ENCODE measurements around the gene DUSP6. TPM values are rescaled to one million over a fixed set of nuclear protein-coding genes. Genes with fewer than 3 reads are reported as not detected.

DUSP6 gene
- total and polyA plus RNA-seq, 2 experiments from 2014 or later, result 96.1 to 112 TPM

GRCh38 chr12:89376844-89377243, 24.5 kb upstream of the DUSP6 start:
- Histone ChIP-seq H2AFZ (no peak overlapping the region), H3K79me2 (ENCODE audit: insufficient read depth) (no peaks in the 10 kb centered on the region), H3K4me2 (ENCODE audit: unreplicated experiment) (no peak overlapping the region), H3K4me3 (no peak overlapping the region), H3K9me3 (ENCODE audit: low read depth) (no peaks in the 10 kb centered on the region), H3K9me2 (ENCODE audit: insufficient read depth) (no peaks in the 10 kb centered on the region), H3K27ac (no peak overlapping the region), H3F3A (ENCODE audit: insufficient read depth) (peaks cover 43% of the 10 kb centered on the region), H3K4me1 (ENCODE audit: insufficient read depth) (peaks cover 30% of the 10 kb centered on the region), H3K36me3 (ENCODE audit: low read depth) (no peaks in the 10 kb centered on the region), H3K9ac (no peak overlapping the region), H4K20me1 (ENCODE audit: insufficient read depth) (no peaks in the 10 kb centered on the region), H3K27me3 (replicated peaks; ENCODE audit: insufficient read depth) (no peaks in the 10 kb centered on the region)
- WGBS, 2 experiments (ENCODE audit: low coverage in 1 of 2, low lambda C conversion rate in 2 of 2, missing lambda C conversion rate in 2 of 2), result 97 to 100% methylated on average over 2 of the region's 2 CpGs
- in situ Hi-C loops (cut with MboI), result no loop called here
- DNase-seq, result no peak
- no peak for TF ChIP-seq EZH2phosphoT487 (IDR thresholded peaks at IDR 0.05; ENCODE audit: insufficient read depth, low read depth)
- no peak for TF ChIP-seq EZH2 (IDR thresholded peaks at IDR 0.05; ENCODE audit: insufficient read depth, poor library complexity, severe bottlenecking)

- WGBS, 2 experiments (ENCODE audit: low coverage in 1 of 2, low lambda C conversion rate in 2 of 2, missing lambda C conversion rate in 2 of 2), result 87 to 88% methylated on average over 1 of the region's 1 CpG
- Histone ChIP-seq H3K27me3 (replicated peaks; ENCODE audit: insufficient read depth) (no peaks in the 10 kb centered on the region), H3K79me2 (ENCODE audit: insufficient read depth) (no peaks in the 10 kb centered on the region), H3K27ac (peak overlapping the region; percentile 47; the same call in 1 of the 2 replicates), H3F3A (ENCODE audit: insufficient read depth) (peaks cover 44% of the 10 kb centered on the region), H3K9ac (no peak overlapping the region), H4K20me1 (ENCODE audit: insufficient read depth) (no peaks in the 10 kb centered on the region), H3K9me3 (ENCODE audit: low read depth) (no peaks in the 10 kb centered on the region), H2AFZ (no peak overlapping the region), H3K9me2 (ENCODE audit: insufficient read depth) (no peaks in the 10 kb centered on the region), H3K4me2 (ENCODE audit: unreplicated experiment) (no peak overlapping the region), H3K4me1 (ENCODE audit: insufficient read depth) (peaks cover 33% of the 10 kb centered on the region), H3K4me3 (no peak overlapping the region), H3K36me3 (ENCODE audit: low read depth) (no peaks in the 10 kb centered on the region)
- DNase-seq, result no peak
- in situ Hi-C loops (cut with MboI), result no loop called here
- no peak for TF ChIP-seq EZH2phosphoT487 (IDR thresholded peaks at IDR 0.05; ENCODE audit: insufficient read depth, low read depth)
- no peak for TF ChIP-seq EZH2 (IDR thresholded peaks at IDR 0.05; ENCODE audit: insufficient read depth, poor library complexity, severe bottlenecking)
Measured at GRCh38 chr12:89376202-89376529, 23.9 kb upstream of the DUSP6 start.

GRCh38 chr12:89373763-89374572, 21.7 kb upstream of the DUSP6 start:
- peak overlapping the region; percentile 43 for H3K4me2 ChIP-seq (ENCODE audit: unreplicated experiment)
- H3K27ac ChIP-seq, result peak overlapping the region; percentile 57
- H3K9ac ChIP-seq, result 0 out of 2 replicates have a peak overlapping the region, but pooled peaks have one; percentile 1

DNA sequence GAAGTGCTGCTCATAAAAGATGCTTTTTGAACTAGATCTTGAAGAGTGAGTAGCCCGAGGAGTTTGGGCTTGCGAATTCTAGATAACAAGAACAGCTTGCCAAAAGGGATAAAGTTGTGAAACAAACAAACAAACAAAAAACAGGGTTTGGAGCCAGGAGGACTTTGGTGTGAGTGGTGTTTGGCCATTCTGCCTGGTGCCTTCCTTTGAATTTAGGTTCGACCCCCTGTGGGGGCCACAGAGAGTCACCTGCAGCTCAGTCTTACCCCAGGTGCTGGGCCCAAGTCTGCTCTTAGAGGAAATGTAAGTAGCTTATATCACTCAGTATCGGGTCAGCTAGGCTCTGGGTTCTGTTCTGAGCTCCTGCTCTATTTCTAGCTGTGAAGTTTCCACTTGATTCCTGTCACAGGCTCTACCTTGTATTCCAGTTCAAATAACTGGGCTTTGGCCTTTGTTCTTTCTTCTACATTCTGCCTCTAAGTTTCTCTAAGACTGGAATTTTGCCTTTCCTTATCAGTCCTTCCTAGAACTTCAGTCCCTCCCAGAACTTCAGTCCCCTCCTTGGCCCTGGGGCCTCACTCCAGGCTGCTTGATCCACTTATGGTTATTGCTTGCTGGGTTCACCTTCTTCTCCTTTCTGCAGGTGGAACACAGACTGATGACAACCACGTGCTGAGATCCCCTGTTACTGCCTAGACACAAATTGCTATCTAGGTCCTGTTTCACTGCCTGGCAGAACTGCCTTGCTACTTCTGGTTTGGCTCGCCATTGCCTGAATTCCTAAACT, 20.5 kb upstream of the DUSP6 start:
- no peaks in the 10 kb centered on the region for H4K20me1 ChIP-seq (ENCODE audit: insufficient read depth)
- H3K9ac ChIP-seq, result no peak overlapping the region
- in situ Hi-C loops (cut with MboI), result no loop called here
- H3K4me1 ChIP-seq (ENCODE audit: insufficient read depth), result peaks cover 53% of the 10 kb centered on the region
- H3K4me3 ChIP-seq, result no peak overlapping the region
- H3K4me2 ChIP-seq (ENCODE audit: unreplicated experiment), result peak overlapping the region; percentile 9
- H3K79me2 ChIP-seq (ENCODE audit: insufficient read depth), result no peaks in the 10 kb centered on the region
- H3F3A ChIP-seq (ENCODE audit: insufficient read depth), result peaks cover 55% of the 10 kb centered on the region
- no peaks in the 10 kb centered on the region for H3K9me3 ChIP-seq (ENCODE audit: low read depth)
- 85% methylated on average over 6 of the region's 6 CpGs for WGBS, 2 experiments (ENCODE audit: low coverage in 1 of 2, low lambda C conversion rate in 2 of 2, missing lambda C conversion rate in 2 of 2)
- H3K9me2 ChIP-seq (ENCODE audit: insufficient read depth), result no peaks in the 10 kb centered on the region
- no peaks in the 10 kb centered on the region for H3K27me3 ChIP-seq (replicated peaks; ENCODE audit: insufficient read depth)
- no peaks in the 10 kb centered on the region for H3K36me3 ChIP-seq (ENCODE audit: low read depth)
- DNase-seq, result no peak
- no peak overlapping the region for H2AFZ ChIP-seq
- no peak overlapping the region for H3K27ac ChIP-seq
- TF ChIP-seq EZH2 (IDR thresholded peaks at IDR 0.05; ENCODE audit: insufficient read depth, poor library complexity, severe bottlenecking), result no peak
- no peak for TF ChIP-seq EZH2phosphoT487 (IDR thresholded peaks at IDR 0.05; ENCODE audit: insufficient read depth, low read depth)

More at GRCh38 chr12:89373763-89374572, 21.7 kb upstream of the DUSP6 start:
- in situ Hi-C loops (cut with MboI), result no loop called here
- no peaks in the 10 kb centered on the region for H3K79me2 ChIP-seq (ENCODE audit: insufficient read depth)
- H4K20me1 ChIP-seq (ENCODE audit: insufficient read depth), result no peaks in the 10 kb centered on the region
- TF ChIP-seq EZH2phosphoT487 (IDR thresholded peaks at IDR 0.05; ENCODE audit: insufficient read depth, low read depth) (no peak), EZH2 (IDR thresholded peaks at IDR 0.05; ENCODE audit: insufficient read depth, poor library complexity, severe bottlenecking) (no peak)
- no peak overlapping the region for H2AFZ ChIP-seq
- no peaks in the 10 kb centered on the region for H3K27me3 ChIP-seq (replicated peaks; ENCODE audit: insufficient read depth)
- no peaks in the 10 kb centered on the region for H3K9me2 ChIP-seq (ENCODE audit: insufficient read depth)
- 0 to 1% methylated on average over 2 of the region's 2 CpGs for WGBS, 2 experiments (ENCODE audit: low coverage in 1 of 2, low lambda C conversion rate in 2 of 2, missing lambda C conversion rate in 2 of 2)
- no peaks in the 10 kb centered on the region for H3K9me3 ChIP-seq (ENCODE audit: low read depth)
- peaks cover 55% of the 10 kb centered on the region for H3F3A ChIP-seq (ENCODE audit: insufficient read depth)
- H3K4me3 ChIP-seq, result no peak overlapping the region
- H3K4me1 ChIP-seq (ENCODE audit: insufficient read depth), result peaks cover 49% of the 10 kb centered on the region
- no peaks in the 10 kb centered on the region for H3K36me3 ChIP-seq (ENCODE audit: low read depth)
- DNase-seq, result peak; percentile 91
